OCI-LY7 (cell line): ENCODE measurements around the gene RAI2. TPM values are rescaled to one million over a fixed set of nuclear protein-coding genes. Genes with fewer than 3 reads are reported as not detected.

Experiments
- BruUV-seq: library from RNA; stranded (reverse); fragments of 400-500 nt; replicated peaks from 2 replicates; lab custom pipeline; 2021; lab: Mats Ljungman, UMichigan
- CTCF ChIA-PET: fragments of 300-600 bp; sonication (Branson Sonifier 250); formaldehyde crosslinking; loops from one replicate; lab custom pipeline; 2022; ENCODE audit warnings: antibody characterized with exemption; ENCODE audit not compliant: unreplicated experiment; lab: Charles Lee
- POLR2A ChIA-PET: fragments of 300-600 bp; sonication (Branson Sonifier 250); formaldehyde crosslinking; loops from one replicate; lab custom pipeline; 2022; ENCODE audit warnings: antibody characterized with exemption; lab: Charles Lee
- DNase-seq: peaks from one replicate; pipeline ENCODE4 v3.0.0-alpha.2; 2015; ENCODE audit warnings: low spot score
- H2AFZ ChIP-seq: fragments of 200-600 bp; sonication (generic), shearing (Covaris generic); 2 replicates; pipeline ENCODE4 v1.6.1; 2014; ENCODE audit warnings: mild to moderate bottlenecking, antibody characterized with exemption, low read length, moderate library complexity
- H3K27ac ChIP-seq: fragments of 200-600 bp; sonication (generic); 2 replicates; pipeline ENCODE4 v1.5.1; 2014; ENCODE audit warnings: mixed run types, low read depth, mild to moderate bottlenecking, moderate library complexity, low read length, inconsistent platforms; ENCODE audit not compliant: poor library complexity, severe bottlenecking
- H3K36me3 ChIP-seq: fragments of 200-600 bp; sonication (generic); 2 replicates; pipeline ENCODE4 v1.6.1; 2014; ENCODE audit warnings: mild to moderate bottlenecking, antibody characterized with exemption, low read length, moderate library complexity, mixed read lengths; ENCODE audit not compliant: insufficient read depth
- H3K4me1 ChIP-seq: fragments of 200-600 bp; sonication (generic); 2 replicates; pipeline ENCODE4 v1.5.1; 2014; ENCODE audit warnings: mild to moderate bottlenecking, low read length; ENCODE audit not compliant: insufficient read depth, poor library complexity, severe bottlenecking
- H3K4me2 ChIP-seq: fragments of 200-600 bp; sonication (generic); 2 replicates; pipeline ENCODE4 v1.6.1; 2014; ENCODE audit warnings: mild to moderate bottlenecking, low read length
- H3K4me3 ChIP-seq: fragments of 200-600 bp; sonication (generic); 2 replicates; pipeline ENCODE4 v1.5.1; 2014; ENCODE audit warnings: mild to moderate bottlenecking, low read depth, low read length; ENCODE audit not compliant: poor library complexity, severe bottlenecking
- H3K79me2 ChIP-seq: fragments of 200-600 bp; sonication (generic); 2 replicates; pipeline ENCODE4 v1.6.1; 2016; ENCODE audit warnings: low read depth, mild to moderate bottlenecking, low read length, moderate library complexity, mixed read lengths; ENCODE audit not compliant: insufficient read depth
- H3K9me2 ChIP-seq: fragments of 200-600 bp; sonication (generic); 2 replicates; pipeline ENCODE4 v1.6.1; 2016; ENCODE audit warnings: mild to moderate bottlenecking, low read length, mixed read lengths; ENCODE audit not compliant: insufficient read depth
- H3K9me3 ChIP-seq: fragments of 200-600 bp; sonication (generic); 2 replicates; pipeline ENCODE4 v1.6.1; 2014; ENCODE audit warnings: mild to moderate bottlenecking, mixed run types, low read length, mixed read lengths
- H4K20me1 ChIP-seq: fragments of 200-600 bp; sonication (generic); 2 replicates; pipeline ENCODE4 v1.6.1; 2014; ENCODE audit warnings: mild to moderate bottlenecking, antibody characterized with exemption, low read length, moderate library complexity, mixed read lengths; ENCODE audit not compliant: insufficient read depth
- EZH2phosphoT487 ChIP-seq: fragments of 200-600 bp; sonication (generic); IDR thresholded peaks from 2 replicates; pipeline ENCODE4 v1.6.1; 2018; ENCODE audit warnings: low read depth, borderline replicate concordance, mild to moderate bottlenecking, mixed run types, antibody characterized with exemption, low read length, moderate library complexity, mixed read lengths
- intact Hi-C: fragments of 100-400 bp; cut with micrococcal nuclease; formaldehyde crosslinking; loops from one replicate; pipeline ENCODE4 v1.10.0; 2022; ENCODE audit not compliant: unreplicated experiment
- total RNA-seq, 2 experiments: library from RNA; depleted of rRNA in 1 of 2; stranded (reverse); fragments of >200 nt in 1 of 2; shearing (Covaris generic) in 1 of 2; gene quantifications; 2 replicates each; pipeline ENCODE4 v1.2.3, GENCODE V29; 2014 to 2022
- TF ChIP-seq, protein P1 (sequence below): fragments of 200-600 bp; sonication (generic); conservative IDR thresholded peaks from 2 replicates; pipeline ENCODE4 v1.5.1; 2014; ENCODE audit warnings: mild to moderate bottlenecking, antibody characterized with exemption, low read length, moderate library complexity, mixed read lengths

RAI2 gene
- total RNA-seq, 2 experiments from 2014 or later = not detected

DNA sequence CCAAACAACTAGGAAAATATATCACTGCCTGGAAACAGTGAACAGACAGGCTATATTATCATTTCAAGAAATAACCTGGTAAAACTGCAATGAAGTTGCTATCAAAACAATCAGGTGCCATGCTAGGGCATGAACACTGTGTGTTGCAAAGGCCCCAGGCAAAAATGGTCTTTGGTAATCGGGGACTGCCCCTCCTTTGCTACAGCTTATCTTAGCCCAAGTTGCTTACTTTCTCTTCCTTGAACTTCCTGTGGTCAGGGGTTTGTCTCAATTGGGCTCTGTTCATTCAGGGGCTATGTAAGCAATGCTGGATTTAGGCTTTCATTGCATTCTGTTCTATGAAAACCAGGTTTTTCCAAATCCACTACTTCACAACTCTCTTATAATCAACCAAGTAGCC is 93.4 kb downstream of the RAI2 start:
- no peaks in the 10 kb centered on the region for H3K4me1 ChIP-seq
- H3K9me2 ChIP-seq = no peaks in the 10 kb centered on the region
- H3K9me3 ChIP-seq = no peaks in the 10 kb centered on the region
- ChIA-PET POLR2A (no interaction called here), CTCF (no interaction called here)
- no peaks in the 10 kb centered on the region for H3K36me3 ChIP-seq
- H2AFZ ChIP-seq = no peak overlapping the region
- TF ChIP-seq EZH2phosphoT487 = no peak
- TF ChIP-seq, protein P1, sequence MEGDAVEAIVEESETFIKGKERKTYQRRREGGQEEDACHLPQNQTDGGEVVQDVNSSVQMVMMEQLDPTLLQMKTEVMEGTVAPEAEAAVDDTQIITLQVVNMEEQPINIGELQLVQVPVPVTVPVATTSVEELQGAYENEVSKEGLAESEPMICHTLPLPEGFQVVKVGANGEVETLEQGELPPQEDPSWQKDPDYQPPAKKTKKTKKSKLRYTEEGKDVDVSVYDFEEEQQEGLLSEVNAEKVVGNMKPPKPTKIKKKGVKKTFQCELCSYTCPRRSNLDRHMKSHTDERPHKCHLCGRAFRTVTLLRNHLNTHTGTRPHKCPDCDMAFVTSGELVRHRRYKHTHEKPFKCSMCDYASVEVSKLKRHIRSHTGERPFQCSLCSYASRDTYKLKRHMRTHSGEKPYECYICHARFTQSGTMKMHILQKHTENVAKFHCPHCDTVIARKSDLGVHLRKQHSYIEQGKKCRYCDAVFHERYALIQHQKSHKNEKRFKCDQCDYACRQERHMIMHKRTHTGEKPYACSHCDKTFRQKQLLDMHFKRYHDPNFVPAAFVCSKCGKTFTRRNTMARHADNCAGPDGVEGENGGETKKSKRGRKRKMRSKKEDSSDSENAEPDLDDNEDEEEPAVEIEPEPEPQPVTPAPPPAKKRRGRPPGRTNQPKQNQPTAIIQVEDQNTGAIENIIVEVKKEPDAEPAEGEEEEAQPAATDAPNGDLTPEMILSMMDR = no peak
- no peaks in the 10 kb centered on the region for H4K20me1 ChIP-seq
- no peak for DNase-seq
- no TSS peak for BruUV-seq
- no peak overlapping the region for H3K4me3 ChIP-seq
- no peak overlapping the region for H3K4me2 ChIP-seq
- H3K27ac ChIP-seq = no peak overlapping the region
- intact Hi-C loops = no loop called here
- no peaks in the 10 kb centered on the region for H3K79me2 ChIP-seq

DNA sequence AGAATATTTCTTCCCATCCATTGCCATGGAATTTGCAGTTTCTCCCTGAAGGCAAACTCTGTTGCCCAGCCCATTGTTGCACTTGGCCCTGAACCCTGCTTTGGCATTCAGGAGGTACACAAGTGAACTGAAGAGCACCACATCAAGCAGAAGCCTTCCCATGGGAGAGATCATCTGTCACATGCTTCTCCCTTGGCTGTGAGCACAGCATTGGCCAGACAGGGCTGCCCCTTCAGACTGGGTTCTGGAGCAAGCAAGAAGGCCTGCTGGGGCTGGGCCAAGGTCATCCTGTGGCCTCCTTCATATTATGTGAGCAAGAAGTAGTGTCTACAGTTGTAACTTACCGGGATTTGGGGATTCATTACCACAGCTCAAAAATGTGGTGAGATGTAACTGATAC is 101.1 kb downstream of the RAI2 start:
- ChIA-PET POLR2A (no interaction called here), CTCF (no interaction called here)
- H3K9me2 ChIP-seq = no peaks in the 10 kb centered on the region
- H3K27ac ChIP-seq = no peak overlapping the region
- H2AFZ ChIP-seq = no peak overlapping the region
- H3K4me2 ChIP-seq = no peak overlapping the region
- no peaks in the 10 kb centered on the region for H3K36me3 ChIP-seq
- H3K4me1 ChIP-seq = no peaks in the 10 kb centered on the region
- intact Hi-C loops = no loop called here
- no peaks in the 10 kb centered on the region for H3K9me3 ChIP-seq
- TF ChIP-seq, protein P1 = no peak
- no peak for TF ChIP-seq EZH2phosphoT487
- no peak for DNase-seq
- H4K20me1 ChIP-seq = no peaks in the 10 kb centered on the region
- H3K79me2 ChIP-seq = no peaks in the 10 kb centered on the region
- H3K4me3 ChIP-seq = no peak overlapping the region
- no TSS peak for BruUV-seq

DNA sequence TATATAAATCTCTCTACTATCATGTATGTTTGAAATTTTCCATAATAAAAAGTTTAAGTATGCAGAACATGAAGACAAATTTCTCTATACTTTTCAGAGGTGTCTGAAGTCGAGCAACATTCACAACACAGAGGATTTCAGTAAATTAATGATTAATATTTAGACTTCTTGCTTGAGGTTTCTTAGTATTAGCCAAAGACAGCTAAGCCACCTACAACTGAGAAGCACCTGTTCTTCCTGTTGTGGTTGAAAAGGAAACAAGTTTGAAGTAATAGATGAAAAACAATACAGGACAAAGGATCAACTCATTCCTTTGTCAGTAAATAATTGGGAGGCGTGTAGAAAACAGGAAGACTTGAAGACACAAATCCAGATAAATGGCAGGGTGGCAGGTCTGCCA is 102.7 kb downstream of the RAI2 start:
- Histone ChIP-seq H3K27ac (no peak overlapping the region), H3K4me3 (no peak overlapping the region), H3K9me2 (no peaks in the 10 kb centered on the region), H2AFZ (no peak overlapping the region), H3K79me2 (no peaks in the 10 kb centered on the region), H3K9me3 (no peaks in the 10 kb centered on the region), H3K4me1 (no peaks in the 10 kb centered on the region), H4K20me1 (no peaks in the 10 kb centered on the region), H3K36me3 (no peaks in the 10 kb centered on the region), H3K4me2 (no peak overlapping the region)
- POLR2A ChIA-PET = no interaction called here
- no TSS peak for BruUV-seq
- CTCF ChIA-PET = no interaction called here
- no peak for DNase-seq
- no peak for TF ChIP-seq EZH2phosphoT487
- TF ChIP-seq, protein P1 = no peak
- intact Hi-C loops = no loop called here
